HEK293 (cell line): ENCODE results near the gene RASSF1.

Experiments
- KLF1 ChIP-seq: fragments of 450-650 bp; formaldehyde crosslinking; IDR thresholded peaks from 2 replicates; pipeline ENCODE4 v1.5.1; 2016; ENCODE audit warnings: missing biosample characterization, missing genetic modification characterization
- ZEB2 ChIP-seq: fragments of 450-650 bp; formaldehyde crosslinking; IDR thresholded peaks from 2 replicates; pipeline ENCODE4 v1.5.1; 2016; ENCODE audit warnings: missing biosample characterization, missing genetic modification characterization
- ZFP41 ChIP-seq: fragments of 450-650 bp; formaldehyde crosslinking; IDR thresholded peaks from 2 replicates; pipeline ENCODE4 v1.5.1; 2016; ENCODE audit warnings: missing biosample characterization, missing genetic modification characterization, borderline replicate concordance
- ZFP69B ChIP-seq: fragments of 450-650 bp; formaldehyde crosslinking; IDR thresholded peaks from 2 replicates; pipeline ENCODE4 v1.5.1; 2016; ENCODE audit warnings: missing biosample characterization, missing genetic modification characterization
- ZIC2 ChIP-seq: fragments of 450-650 bp; formaldehyde crosslinking; IDR thresholded peaks from 2 replicates; pipeline ENCODE4 v1.5.1; 2016; ENCODE audit warnings: missing biosample characterization, missing genetic modification characterization
- ZNF16 ChIP-seq: fragments of 450-650 bp; formaldehyde crosslinking; IDR thresholded peaks from 2 replicates; pipeline ENCODE4 v1.5.1; 2016; ENCODE audit warnings: low read depth, missing biosample characterization, missing genetic modification characterization
- ZNF211 ChIP-seq: fragments of 450-650 bp; formaldehyde crosslinking; IDR thresholded peaks from 2 replicates; pipeline ENCODE4 v1.5.1; 2016; ENCODE audit warnings: low read depth, missing biosample characterization, missing genetic modification characterization
- ZNF248 ChIP-seq: fragments of 450-650 bp; formaldehyde crosslinking; IDR thresholded peaks from 2 replicates; pipeline ENCODE4 v1.5.1; 2017; ENCODE audit warnings: missing biosample characterization, missing genetic modification characterization
- ZNF350 ChIP-seq: fragments of 450-650 bp; formaldehyde crosslinking; IDR thresholded peaks from 2 replicates; pipeline ENCODE4 v1.5.0; 2017; ENCODE audit warnings: missing biosample characterization, mild to moderate bottlenecking, missing genetic modification characterization
- ZNF416 ChIP-seq: fragments of 450-650 bp; formaldehyde crosslinking; IDR thresholded peaks from 2 replicates; pipeline ENCODE4 v1.5.1; 2016; ENCODE audit warnings: missing biosample characterization, missing genetic modification characterization
- ZNF510 ChIP-seq: fragments of 450-650 bp; formaldehyde crosslinking; IDR thresholded peaks from 2 replicates; pipeline ENCODE4 v1.5.1; 2018; ENCODE audit warnings: mild to moderate bottlenecking, missing genetic modification characterization, missing biosample characterization; ENCODE audit not compliant: insufficient replicate concordance
- ZNF548 ChIP-seq: fragments of 450-650 bp; formaldehyde crosslinking; IDR thresholded peaks from 2 replicates; pipeline ENCODE4 v1.5.1; 2016; ENCODE audit warnings: missing biosample characterization, missing genetic modification characterization
- ZNF596 ChIP-seq: fragments of 450-650 bp; IDR thresholded peaks from 2 replicates; pipeline ENCODE4 v1.5.0; 2018; ENCODE audit warnings: missing biosample characterization, mild to moderate bottlenecking, missing genetic modification characterization, moderate library complexity
- ZNF600 ChIP-seq: fragments of 450-650 bp; formaldehyde crosslinking; IDR thresholded peaks from 2 replicates; pipeline ENCODE4 v1.5.1; 2016; ENCODE audit warnings: missing biosample characterization, missing genetic modification characterization
- ZNF610 ChIP-seq: fragments of 450-650 bp; formaldehyde crosslinking; IDR thresholded peaks from 2 replicates; pipeline ENCODE4 v1.5.1; 2016; ENCODE audit warnings: missing biosample characterization, missing genetic modification characterization, borderline replicate concordance
- ZNF623 ChIP-seq: fragments of 450-650 bp; formaldehyde crosslinking; IDR thresholded peaks from 2 replicates; pipeline ENCODE4 v1.5.1; 2016; ENCODE audit warnings: missing biosample characterization, missing genetic modification characterization
- ZNF707 ChIP-seq: fragments of 450-650 bp; formaldehyde crosslinking; IDR thresholded peaks from 2 replicates; pipeline ENCODE4 v1.5.1; 2016; ENCODE audit warnings: missing biosample characterization, missing genetic modification characterization
- ZNF785 ChIP-seq: fragments of 450-650 bp; formaldehyde crosslinking; IDR thresholded peaks from 2 replicates; pipeline ENCODE4 v1.5.1; 2016; ENCODE audit warnings: missing biosample characterization, missing genetic modification characterization
- TF ChIP-seq, protein P1 (sequence below): fragments of 450-650 bp; formaldehyde crosslinking; IDR thresholded peaks from 2 replicates; pipeline ENCODE4 v1.5.1; 2017; ENCODE audit warnings: missing biosample characterization, missing genetic modification characterization
- TF ChIP-seq, protein P2 (sequence below): fragments of 450-650 bp; formaldehyde crosslinking; IDR thresholded peaks from 2 replicates; pipeline ENCODE4 v1.5.1; 2016; ENCODE audit warnings: missing biosample characterization, missing genetic modification characterization
- TF ChIP-seq, protein P3 (sequence below): fragments of 450-650 bp; formaldehyde crosslinking; IDR thresholded peaks from 2 replicates; pipeline ENCODE4 v1.5.1; 2016; ENCODE audit warnings: missing biosample characterization, missing genetic modification characterization
- TF ChIP-seq, protein P4 (sequence below): fragments of 450-650 bp; formaldehyde crosslinking; IDR thresholded peaks from 2 replicates; pipeline ENCODE4 v1.5.1; 2016; ENCODE audit warnings: missing biosample characterization, missing genetic modification characterization
- TF ChIP-seq, protein P5 (sequence below): fragments of 450-650 bp; formaldehyde crosslinking; IDR thresholded peaks from 2 replicates; pipeline ENCODE4 v1.5.1; 2016; ENCODE audit warnings: missing biosample characterization, missing genetic modification characterization
- TF ChIP-seq, protein P6 (sequence below): fragments of 450-650 bp; formaldehyde crosslinking; IDR thresholded peaks from 2 replicates; pipeline ENCODE4 v1.5.1; 2016; ENCODE audit warnings: missing biosample characterization, missing genetic modification characterization
- TF ChIP-seq, protein P7 (sequence below): fragments of 450-650 bp; formaldehyde crosslinking; IDR thresholded peaks from 2 replicates; pipeline ENCODE4 v1.5.1; 2016; ENCODE audit warnings: missing biosample characterization, missing genetic modification characterization
- TF ChIP-seq, protein P8 (sequence below): fragments of 450-650 bp; formaldehyde crosslinking; IDR thresholded peaks from 2 replicates; pipeline ENCODE4 v1.5.1; 2016; ENCODE audit warnings: missing biosample characterization, missing genetic modification characterization, borderline replicate concordance
- TF ChIP-seq, protein P9 (sequence below): fragments of 450-650 bp; formaldehyde crosslinking; IDR thresholded peaks from 2 replicates; pipeline ENCODE4 v1.5.1; 2016; ENCODE audit warnings: missing biosample characterization, missing genetic modification characterization

Gene RASSF1

DNA sequence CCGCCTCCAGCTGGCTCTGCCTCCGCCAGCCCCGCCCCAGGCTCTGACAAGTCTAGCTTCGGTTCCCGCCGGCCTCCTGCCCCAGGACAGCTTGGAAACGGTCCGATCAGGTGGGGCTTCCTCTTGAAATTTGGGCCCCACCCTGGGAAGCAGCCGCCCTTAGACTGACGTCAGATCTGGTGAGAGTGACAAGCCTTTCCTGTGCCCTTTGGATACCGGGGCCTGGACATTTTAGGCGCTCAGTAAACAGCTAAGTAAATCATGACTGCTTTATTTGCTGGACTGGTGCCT lies 41.1 kb downstream of the RASSF1 start (continued):
- TF ChIP-seq, protein P1, sequence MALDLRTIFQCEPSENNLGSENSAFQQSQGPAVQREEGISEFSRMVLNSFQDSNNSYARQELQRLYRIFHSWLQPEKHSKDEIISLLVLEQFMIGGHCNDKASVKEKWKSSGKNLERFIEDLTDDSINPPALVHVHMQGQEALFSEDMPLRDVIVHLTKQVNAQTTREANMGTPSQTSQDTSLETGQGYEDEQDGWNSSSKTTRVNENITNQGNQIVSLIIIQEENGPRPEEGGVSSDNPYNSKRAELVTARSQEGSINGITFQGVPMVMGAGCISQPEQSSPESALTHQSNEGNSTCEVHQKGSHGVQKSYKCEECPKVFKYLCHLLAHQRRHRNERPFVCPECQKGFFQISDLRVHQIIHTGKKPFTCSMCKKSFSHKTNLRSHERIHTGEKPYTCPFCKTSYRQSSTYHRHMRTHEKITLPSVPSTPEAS (tag by site-specific recombination), result no peak
- TF ChIP-seq ZNF248 (tag by site-specific recombination) (no peak), ZNF610 (no peak), ZIC2 (no peak), ZNF600 (tag by site-specific recombination) (no peak), KLF1 (tag by site-specific recombination) (peak; percentile 83), ZFP69B (tag by site-specific recombination) (peak; percentile 89), ZNF211 (tag by site-specific recombination) (no peak), ZNF416 (tag by site-specific recombination) (no peak), ZNF350 (tag by site-specific recombination) (no peak), ZNF548 (tag by site-specific recombination) (no peak), ZNF16 (tag by site-specific recombination) (no peak), ZNF510 (tag by site-specific recombination) (no peak), ZEB2 (tag by site-specific recombination) (no peak), ZNF707 (tag by site-specific recombination) (no peak), ZNF623 (no peak), ZNF596 (tag by site-specific recombination) (no peak), ZFP41 (tag by site-specific recombination) (no peak), ZNF785 (tag by site-specific recombination) (no peak)
- TF ChIP-seq, protein P2, sequence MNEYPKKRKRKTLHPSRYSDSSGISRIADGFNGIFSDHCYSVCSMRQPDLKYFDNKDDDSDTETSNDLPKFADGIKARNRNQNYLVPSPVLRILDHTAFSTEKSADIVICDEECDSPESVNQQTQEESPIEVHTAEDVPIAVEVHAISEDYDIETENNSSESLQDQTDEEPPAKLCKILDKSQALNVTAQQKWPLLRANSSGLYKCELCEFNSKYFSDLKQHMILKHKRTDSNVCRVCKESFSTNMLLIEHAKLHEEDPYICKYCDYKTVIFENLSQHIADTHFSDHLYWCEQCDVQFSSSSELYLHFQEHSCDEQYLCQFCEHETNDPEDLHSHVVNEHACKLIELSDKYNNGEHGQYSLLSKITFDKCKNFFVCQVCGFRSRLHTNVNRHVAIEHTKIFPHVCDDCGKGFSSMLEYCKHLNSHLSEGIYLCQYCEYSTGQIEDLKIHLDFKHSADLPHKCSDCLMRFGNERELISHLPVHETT (tag by site-specific recombination), result no peak
- TF ChIP-seq, protein P3, sequence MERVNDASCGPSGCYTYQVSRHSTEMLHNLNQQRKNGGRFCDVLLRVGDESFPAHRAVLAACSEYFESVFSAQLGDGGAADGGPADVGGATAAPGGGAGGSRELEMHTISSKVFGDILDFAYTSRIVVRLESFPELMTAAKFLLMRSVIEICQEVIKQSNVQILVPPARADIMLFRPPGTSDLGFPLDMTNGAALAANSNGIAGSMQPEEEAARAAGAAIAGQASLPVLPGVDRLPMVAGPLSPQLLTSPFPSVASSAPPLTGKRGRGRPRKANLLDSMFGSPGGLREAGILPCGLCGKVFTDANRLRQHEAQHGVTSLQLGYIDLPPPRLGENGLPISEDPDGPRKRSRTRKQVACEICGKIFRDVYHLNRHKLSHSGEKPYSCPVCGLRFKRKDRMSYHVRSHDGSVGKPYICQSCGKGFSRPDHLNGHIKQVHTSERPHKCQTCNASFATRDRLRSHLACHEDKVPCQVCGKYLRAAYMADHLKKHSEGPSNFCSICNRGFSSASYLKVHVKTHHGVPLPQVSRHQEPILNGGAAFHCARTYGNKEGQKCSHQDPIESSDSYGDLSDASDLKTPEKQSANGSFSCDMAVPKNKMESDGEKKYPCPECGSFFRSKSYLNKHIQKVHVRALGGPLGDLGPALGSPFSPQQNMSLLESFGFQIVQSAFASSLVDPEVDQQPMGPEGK (tag by site-specific recombination), result peak; percentile 71
- TF ChIP-seq, protein P4, sequence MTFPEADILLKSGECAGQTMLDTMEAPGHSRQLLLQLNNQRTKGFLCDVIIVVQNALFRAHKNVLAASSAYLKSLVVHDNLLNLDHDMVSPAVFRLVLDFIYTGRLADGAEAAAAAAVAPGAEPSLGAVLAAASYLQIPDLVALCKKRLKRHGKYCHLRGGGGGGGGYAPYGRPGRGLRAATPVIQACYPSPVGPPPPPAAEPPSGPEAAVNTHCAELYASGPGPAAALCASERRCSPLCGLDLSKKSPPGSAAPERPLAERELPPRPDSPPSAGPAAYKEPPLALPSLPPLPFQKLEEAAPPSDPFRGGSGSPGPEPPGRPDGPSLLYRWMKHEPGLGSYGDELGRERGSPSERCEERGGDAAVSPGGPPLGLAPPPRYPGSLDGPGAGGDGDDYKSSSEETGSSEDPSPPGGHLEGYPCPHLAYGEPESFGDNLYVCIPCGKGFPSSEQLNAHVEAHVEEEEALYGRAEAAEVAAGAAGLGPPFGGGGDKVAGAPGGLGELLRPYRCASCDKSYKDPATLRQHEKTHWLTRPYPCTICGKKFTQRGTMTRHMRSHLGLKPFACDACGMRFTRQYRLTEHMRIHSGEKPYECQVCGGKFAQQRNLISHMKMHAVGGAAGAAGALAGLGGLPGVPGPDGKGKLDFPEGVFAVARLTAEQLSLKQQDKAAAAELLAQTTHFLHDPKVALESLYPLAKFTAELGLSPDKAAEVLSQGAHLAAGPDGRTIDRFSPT (tag by site-specific recombination), result no peak
- TF ChIP-seq, protein P5, sequence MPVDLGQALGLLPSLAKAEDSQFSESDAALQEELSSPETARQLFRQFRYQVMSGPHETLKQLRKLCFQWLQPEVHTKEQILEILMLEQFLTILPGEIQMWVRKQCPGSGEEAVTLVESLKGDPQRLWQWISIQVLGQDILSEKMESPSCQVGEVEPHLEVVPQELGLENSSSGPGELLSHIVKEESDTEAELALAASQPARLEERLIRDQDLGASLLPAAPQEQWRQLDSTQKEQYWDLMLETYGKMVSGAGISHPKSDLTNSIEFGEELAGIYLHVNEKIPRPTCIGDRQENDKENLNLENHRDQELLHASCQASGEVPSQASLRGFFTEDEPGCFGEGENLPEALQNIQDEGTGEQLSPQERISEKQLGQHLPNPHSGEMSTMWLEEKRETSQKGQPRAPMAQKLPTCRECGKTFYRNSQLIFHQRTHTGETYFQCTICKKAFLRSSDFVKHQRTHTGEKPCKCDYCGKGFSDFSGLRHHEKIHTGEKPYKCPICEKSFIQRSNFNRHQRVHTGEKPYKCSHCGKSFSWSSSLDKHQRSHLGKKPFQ, result no peak
- TF ChIP-seq, protein P6, sequence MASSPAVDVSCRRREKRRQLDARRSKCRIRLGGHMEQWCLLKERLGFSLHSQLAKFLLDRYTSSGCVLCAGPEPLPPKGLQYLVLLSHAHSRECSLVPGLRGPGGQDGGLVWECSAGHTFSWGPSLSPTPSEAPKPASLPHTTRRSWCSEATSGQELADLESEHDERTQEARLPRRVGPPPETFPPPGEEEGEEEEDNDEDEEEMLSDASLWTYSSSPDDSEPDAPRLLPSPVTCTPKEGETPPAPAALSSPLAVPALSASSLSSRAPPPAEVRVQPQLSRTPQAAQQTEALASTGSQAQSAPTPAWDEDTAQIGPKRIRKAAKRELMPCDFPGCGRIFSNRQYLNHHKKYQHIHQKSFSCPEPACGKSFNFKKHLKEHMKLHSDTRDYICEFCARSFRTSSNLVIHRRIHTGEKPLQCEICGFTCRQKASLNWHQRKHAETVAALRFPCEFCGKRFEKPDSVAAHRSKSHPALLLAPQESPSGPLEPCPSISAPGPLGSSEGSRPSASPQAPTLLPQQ (tag by site-specific recombination), result peak; percentile 87
- TF ChIP-seq, protein P7, sequence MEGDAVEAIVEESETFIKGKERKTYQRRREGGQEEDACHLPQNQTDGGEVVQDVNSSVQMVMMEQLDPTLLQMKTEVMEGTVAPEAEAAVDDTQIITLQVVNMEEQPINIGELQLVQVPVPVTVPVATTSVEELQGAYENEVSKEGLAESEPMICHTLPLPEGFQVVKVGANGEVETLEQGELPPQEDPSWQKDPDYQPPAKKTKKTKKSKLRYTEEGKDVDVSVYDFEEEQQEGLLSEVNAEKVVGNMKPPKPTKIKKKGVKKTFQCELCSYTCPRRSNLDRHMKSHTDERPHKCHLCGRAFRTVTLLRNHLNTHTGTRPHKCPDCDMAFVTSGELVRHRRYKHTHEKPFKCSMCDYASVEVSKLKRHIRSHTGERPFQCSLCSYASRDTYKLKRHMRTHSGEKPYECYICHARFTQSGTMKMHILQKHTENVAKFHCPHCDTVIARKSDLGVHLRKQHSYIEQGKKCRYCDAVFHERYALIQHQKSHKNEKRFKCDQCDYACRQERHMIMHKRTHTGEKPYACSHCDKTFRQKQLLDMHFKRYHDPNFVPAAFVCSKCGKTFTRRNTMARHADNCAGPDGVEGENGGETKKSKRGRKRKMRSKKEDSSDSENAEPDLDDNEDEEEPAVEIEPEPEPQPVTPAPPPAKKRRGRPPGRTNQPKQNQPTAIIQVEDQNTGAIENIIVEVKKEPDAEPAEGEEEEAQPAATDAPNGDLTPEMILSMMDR, result no peak
- TF ChIP-seq, protein P8, sequence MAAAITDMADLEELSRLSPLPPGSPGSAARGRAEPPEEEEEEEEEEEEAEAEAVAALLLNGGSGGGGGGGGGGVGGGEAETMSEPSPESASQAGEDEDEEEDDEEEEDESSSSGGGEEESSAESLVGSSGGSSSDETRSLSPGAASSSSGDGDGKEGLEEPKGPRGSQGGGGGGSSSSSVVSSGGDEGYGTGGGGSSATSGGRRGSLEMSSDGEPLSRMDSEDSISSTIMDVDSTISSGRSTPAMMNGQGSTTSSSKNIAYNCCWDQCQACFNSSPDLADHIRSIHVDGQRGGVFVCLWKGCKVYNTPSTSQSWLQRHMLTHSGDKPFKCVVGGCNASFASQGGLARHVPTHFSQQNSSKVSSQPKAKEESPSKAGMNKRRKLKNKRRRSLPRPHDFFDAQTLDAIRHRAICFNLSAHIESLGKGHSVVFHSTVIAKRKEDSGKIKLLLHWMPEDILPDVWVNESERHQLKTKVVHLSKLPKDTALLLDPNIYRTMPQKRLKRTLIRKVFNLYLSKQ (tag by site-specific recombination), result no peak
- TF ChIP-seq, protein P9, sequence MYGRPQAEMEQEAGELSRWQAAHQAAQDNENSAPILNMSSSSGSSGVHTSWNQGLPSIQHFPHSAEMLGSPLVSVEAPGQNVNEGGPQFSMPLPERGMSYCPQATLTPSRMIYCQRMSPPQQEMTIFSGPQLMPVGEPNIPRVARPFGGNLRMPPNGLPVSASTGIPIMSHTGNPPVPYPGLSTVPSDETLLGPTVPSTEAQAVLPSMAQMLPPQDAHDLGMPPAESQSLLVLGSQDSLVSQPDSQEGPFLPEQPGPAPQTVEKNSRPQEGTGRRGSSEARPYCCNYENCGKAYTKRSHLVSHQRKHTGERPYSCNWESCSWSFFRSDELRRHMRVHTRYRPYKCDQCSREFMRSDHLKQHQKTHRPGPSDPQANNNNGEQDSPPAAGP (tag by site-specific recombination), result no peak
